ENCODE data around the gene NCMAP.
"Not testable (repeated sequence)": the region's sequence is repeated elsewhere in the genome, so short reads cannot be mapped to it uniquely, and the experiment has no call there.

Gene NCMAP

DNA sequence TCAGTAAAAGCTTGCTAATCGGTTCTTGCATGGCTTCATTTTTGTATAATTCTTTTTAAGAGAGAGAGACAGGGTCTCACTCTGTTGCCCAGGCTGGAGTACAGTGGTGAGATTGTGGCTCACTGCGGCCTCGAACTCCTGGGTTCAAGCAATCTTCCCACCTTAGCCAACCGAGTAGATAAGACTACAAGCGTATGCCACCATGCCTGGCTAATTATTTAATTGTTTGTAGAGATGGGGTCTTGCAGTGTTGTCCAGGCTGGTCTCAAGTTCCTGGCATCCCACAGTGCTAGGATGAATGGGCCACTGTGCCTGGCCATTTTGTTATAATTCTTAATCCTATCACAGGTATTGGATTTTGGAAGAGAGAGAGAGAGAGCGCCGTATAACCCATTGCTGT lies 29.8 kb upstream of the NCMAP start:
- H3K4me1 ChIP-seq (ENCODE audit: control insufficient read depth, insufficient read depth, low read length): no peaks in the 10 kb centered on the region
- H3K27ac ChIP-seq (ENCODE audit: low read depth, low read length): no peak overlapping the region
- no peaks in the 10 kb centered on the region for H3K9me3 ChIP-seq (ENCODE audit: control insufficient read depth, insufficient read depth, low read depth, low read length)
- no peaks in the 10 kb centered on the region for H3K27me3 ChIP-seq (ENCODE audit: control insufficient read depth, insufficient read depth, low read length)
- no peak overlapping the region for H3K9ac ChIP-seq (ENCODE audit: low read length)
- no peak overlapping the region for H3K4me3 ChIP-seq (ENCODE audit: low read depth, low read length)
- H3K36me3 ChIP-seq (ENCODE audit: control insufficient read depth, insufficient read depth, low read length): no peaks in the 10 kb centered on the region

DNA sequence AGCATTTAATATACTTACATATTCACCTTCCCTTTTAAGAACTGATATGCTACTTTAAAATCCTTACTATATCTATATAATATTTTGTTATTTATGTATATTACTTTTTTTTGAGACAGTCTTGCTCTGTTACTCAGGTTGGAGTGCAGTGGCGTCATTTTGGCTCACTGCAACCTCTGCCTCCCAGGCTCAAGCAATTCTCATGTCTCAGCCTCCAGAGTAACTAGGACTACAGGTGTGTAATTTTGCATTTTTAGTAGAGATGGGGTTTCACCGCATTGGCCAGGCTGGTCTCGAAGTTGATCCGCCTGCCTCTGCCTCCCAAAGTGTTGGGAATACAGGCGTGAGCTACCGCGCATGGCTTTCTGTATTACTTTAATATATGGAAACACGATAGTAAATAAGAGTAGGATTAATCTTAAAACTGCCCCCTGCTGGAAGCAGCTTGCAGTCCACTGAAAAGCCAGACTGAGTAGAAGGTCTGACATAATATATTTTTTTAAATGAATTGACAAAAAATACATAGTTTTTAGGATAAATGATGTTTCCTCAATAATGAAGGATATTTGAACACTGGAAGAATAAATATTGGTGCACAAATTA lies 28.8 kb upstream of the NCMAP start:
- no peak overlapping the region for H3K4me3 ChIP-seq (ENCODE audit: low read depth, low read length)
- H3K4me1 ChIP-seq (ENCODE audit: control insufficient read depth, insufficient read depth, low read length): no peaks in the 10 kb centered on the region
- H3K9me3 ChIP-seq (ENCODE audit: control insufficient read depth, insufficient read depth, low read depth, low read length): no peaks in the 10 kb centered on the region
- H3K9ac ChIP-seq (ENCODE audit: low read length): no peak overlapping the region
- H3K36me3 ChIP-seq (ENCODE audit: control insufficient read depth, insufficient read depth, low read length): peaks cover 3% of the 10 kb centered on the region; the same call in 1 of the 2 replicates
- H3K27ac ChIP-seq (ENCODE audit: low read depth, low read length): no peak overlapping the region
- H3K27me3 ChIP-seq (ENCODE audit: control insufficient read depth, insufficient read depth, low read length): no peaks in the 10 kb centered on the region

- Histone ChIP-seq H3K4me1 (ENCODE audit: control insufficient read depth, insufficient read depth, low read length) (no peaks in the 10 kb centered on the region), H3K4me3 (ENCODE audit: low read depth, low read length) (no peak overlapping the region), H3K9ac (ENCODE audit: low read length) (no peak overlapping the region), H3K9me3 (ENCODE audit: control insufficient read depth, insufficient read depth, low read depth, low read length) (no peaks in the 10 kb centered on the region), H3K27me3 (ENCODE audit: control insufficient read depth, insufficient read depth, low read length) (no peaks in the 10 kb centered on the region), H3K27ac (ENCODE audit: low read depth, low read length) (no peak overlapping the region), H3K36me3 (ENCODE audit: control insufficient read depth, insufficient read depth, low read length) (peaks cover 4% of the 10 kb centered on the region)
Observed at GRCh38 chr1:24528744-24529143, 27.1 kb upstream of the NCMAP start.

DNA sequence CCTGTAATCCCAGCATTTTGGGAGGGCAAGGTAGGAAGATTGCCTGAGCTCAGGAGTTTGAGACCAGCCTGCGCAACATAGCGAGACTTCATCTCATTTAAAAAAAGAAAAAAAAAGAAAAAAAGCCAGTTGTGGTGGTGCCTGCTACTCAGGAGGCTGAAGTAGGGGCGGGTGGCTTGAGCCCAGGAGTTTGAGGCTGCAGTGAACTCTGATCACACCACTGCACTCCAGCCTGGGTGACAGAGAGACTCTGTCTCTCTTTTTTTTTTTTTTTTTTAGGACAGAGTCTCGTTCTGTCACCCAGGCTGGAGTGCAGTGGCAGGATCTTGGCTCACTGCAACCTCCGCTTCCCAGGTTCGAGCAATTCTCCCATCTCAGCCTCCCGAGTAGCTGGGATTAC lies 26.6 kb upstream of the NCMAP start:
- H3K27ac ChIP-seq (ENCODE audit: low read depth, low read length); H3K9me3 ChIP-seq (ENCODE audit: control insufficient read depth, insufficient read depth, low read depth, low read length); H3K27me3 ChIP-seq (ENCODE audit: control insufficient read depth, insufficient read depth, low read length); H3K36me3 ChIP-seq (ENCODE audit: control insufficient read depth, insufficient read depth, low read length); H3K9ac ChIP-seq (ENCODE audit: low read length); H3K4me3 ChIP-seq (ENCODE audit: low read depth, low read length); H3K4me1 ChIP-seq (ENCODE audit: control insufficient read depth, insufficient read depth, low read length): not testable (repeated sequence)

- Histone ChIP-seq H3K4me3 (ENCODE audit: low read depth, low read length) (no peak overlapping the region), H3K4me1 (ENCODE audit: control insufficient read depth, insufficient read depth, low read length) (peaks cover 16% of the 10 kb centered on the region)
Observed at GRCh38 chr1:24535021-24535424, 20.9 kb upstream of the NCMAP start.

GRCh38 chr1:24535778-24536177 lies 20.1 kb upstream of the NCMAP start:
- H3K4me1 ChIP-seq (ENCODE audit: control insufficient read depth, insufficient read depth, low read length): peaks cover 19% of the 10 kb centered on the region
- no peak overlapping the region for H3K9ac ChIP-seq (ENCODE audit: low read length)
- no peak overlapping the region for H3K27ac ChIP-seq (ENCODE audit: low read depth, low read length)
- H3K36me3 ChIP-seq (ENCODE audit: control insufficient read depth, insufficient read depth, low read length): peaks cover 12% of the 10 kb centered on the region
- H3K27me3 ChIP-seq (ENCODE audit: control insufficient read depth, insufficient read depth, low read length): no peaks in the 10 kb centered on the region
- H3K4me3 ChIP-seq (ENCODE audit: low read depth, low read length): no peak overlapping the region
- H3K9me3 ChIP-seq (ENCODE audit: control insufficient read depth, insufficient read depth, low read depth, low read length): no peaks in the 10 kb centered on the region

More at GRCh38 chr1:24535021-24535424, 20.9 kb upstream of the NCMAP start:
- Histone ChIP-seq H3K27me3 (ENCODE audit: control insufficient read depth, insufficient read depth, low read length) (no peaks in the 10 kb centered on the region), H3K9ac (ENCODE audit: low read length) (no peak overlapping the region), H3K36me3 (ENCODE audit: control insufficient read depth, insufficient read depth, low read length) (peaks cover 12% of the 10 kb centered on the region), H3K27ac (ENCODE audit: low read depth, low read length) (no peak overlapping the region), H3K9me3 (ENCODE audit: control insufficient read depth, insufficient read depth, low read depth, low read length) (no peaks in the 10 kb centered on the region)

DNA sequence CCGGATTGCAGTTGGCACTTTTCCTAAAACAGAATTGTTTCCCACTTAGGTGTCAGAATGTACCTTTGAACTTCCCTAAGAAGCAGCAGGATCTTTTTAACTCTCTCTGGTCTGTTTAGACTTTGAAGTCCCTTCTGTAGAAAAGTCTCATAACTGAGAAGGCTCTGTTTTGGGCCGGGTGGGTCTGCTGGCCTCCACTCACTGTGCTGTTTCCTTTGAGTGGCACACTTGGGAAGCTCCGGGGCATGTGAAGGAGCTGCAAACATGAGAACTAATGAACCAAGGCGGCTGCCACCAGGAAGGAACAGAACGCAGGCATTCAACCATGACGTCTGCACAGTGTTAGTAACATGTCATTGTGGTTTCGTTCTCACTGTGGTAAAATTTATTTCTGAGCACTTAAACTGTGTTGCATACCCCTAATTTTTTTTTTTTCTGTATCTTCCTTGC lies 19.5 kb upstream of the NCMAP start:
- H3K36me3 ChIP-seq (ENCODE audit: control insufficient read depth, insufficient read depth, low read length): peaks cover 12% of the 10 kb centered on the region
- no peaks in the 10 kb centered on the region for H3K27me3 ChIP-seq (ENCODE audit: control insufficient read depth, insufficient read depth, low read length)
- no peak overlapping the region for H3K9ac ChIP-seq (ENCODE audit: low read length)
- H3K27ac ChIP-seq (ENCODE audit: low read depth, low read length): no peak overlapping the region
- H3K9me3 ChIP-seq (ENCODE audit: control insufficient read depth, insufficient read depth, low read depth, low read length): no peaks in the 10 kb centered on the region
- H3K4me1 ChIP-seq (ENCODE audit: control insufficient read depth, insufficient read depth, low read length): peaks cover 25% of the 10 kb centered on the region
- H3K4me3 ChIP-seq (ENCODE audit: low read depth, low read length): no peak overlapping the region

- H3K4me3 ChIP-seq (ENCODE audit: low read depth, low read length): no peak overlapping the region
- H3K9ac ChIP-seq (ENCODE audit: low read length): no peak overlapping the region
- no peaks in the 10 kb centered on the region for H3K9me3 ChIP-seq (ENCODE audit: control insufficient read depth, insufficient read depth, low read depth, low read length)
- no peaks in the 10 kb centered on the region for H3K27me3 ChIP-seq (ENCODE audit: control insufficient read depth, insufficient read depth, low read length)
- peaks cover 5% of the 10 kb centered on the region; the same call in 1 of the 2 replicates for H3K36me3 ChIP-seq (ENCODE audit: control insufficient read depth, insufficient read depth, low read length)
- H3K27ac ChIP-seq (ENCODE audit: low read depth, low read length): no peak overlapping the region
- H3K4me1 ChIP-seq (ENCODE audit: control insufficient read depth, insufficient read depth, low read length): peaks cover 27% of the 10 kb centered on the region
Observed at GRCh38 chr1:24540051-24540905, 15.6 kb upstream of the NCMAP start.

GRCh38 chr1:24540906-24541710 lies 14.8 kb upstream of the NCMAP start:
- H3K36me3 ChIP-seq (ENCODE audit: control insufficient read depth, insufficient read depth, low read length): no peaks in the 10 kb centered on the region
- H3K9ac ChIP-seq (ENCODE audit: low read length): no peak overlapping the region

GRCh38 chr1:24541711-24542346 lies 14.1 kb upstream of the NCMAP start:
- H3K9ac ChIP-seq (ENCODE audit: low read length): no peak overlapping the region
- H3K9me3 ChIP-seq (ENCODE audit: control insufficient read depth, insufficient read depth, low read depth, low read length): no peaks in the 10 kb centered on the region
- no peaks in the 10 kb centered on the region for H3K36me3 ChIP-seq (ENCODE audit: control insufficient read depth, insufficient read depth, low read length)
- no peak overlapping the region for H3K27ac ChIP-seq (ENCODE audit: low read depth, low read length)
- H3K27me3 ChIP-seq (ENCODE audit: control insufficient read depth, insufficient read depth, low read length): no peaks in the 10 kb centered on the region
- H3K4me1 ChIP-seq (ENCODE audit: control insufficient read depth, insufficient read depth, low read length): peaks cover 15% of the 10 kb centered on the region
- no peak overlapping the region for H3K4me3 ChIP-seq (ENCODE audit: low read depth, low read length)

More at GRCh38 chr1:24540906-24541710, 14.8 kb upstream of the NCMAP start:
- Histone ChIP-seq H3K27ac (ENCODE audit: low read depth, low read length) (no peak overlapping the region), H3K4me3 (ENCODE audit: low read depth, low read length) (no peak overlapping the region), H3K27me3 (ENCODE audit: control insufficient read depth, insufficient read depth, low read length) (no peaks in the 10 kb centered on the region), H3K4me1 (ENCODE audit: control insufficient read depth, insufficient read depth, low read length) (peaks cover 20% of the 10 kb centered on the region), H3K9me3 (ENCODE audit: control insufficient read depth, insufficient read depth, low read depth, low read length) (no peaks in the 10 kb centered on the region)
